Body of pancreas (tissue), 4 donors: Measurements from ENCODE around the gene CCDC146. TPM values are rescaled to one million over a fixed set of nuclear protein-coding genes. Genes with fewer than 3 reads are reported as not detected.
"Not testable (repeated sequence)": the region's sequence is repeated elsewhere in the genome, so short reads cannot be mapped to it uniquely, and the experiment has no call there.

Experiments used
- ATAC-seq: fragments of 150-250 bp; one replicate; pipeline ENCODE4 v1.9.1; 2016
- DNase-seq, 4 donors: peaks; one replicate each; pipeline ENCODE4 v3.0.0-alpha.2; 2019
- H3K27ac ChIP-seq, 4 donors: fragments of 200-600 bp; sonication (generic); 1 replicate in 3 of 4; 2 replicates in 1 of 4; pipeline versions ENCODE4 v1.5.1 to v1.6.1; 2016 to 2019; ENCODE audit warnings: mild to moderate bottlenecking in 1 of 4, mixed read lengths in 1 of 4, moderate library complexity in 1 of 4
- H3K27me3 ChIP-seq, 2 donors: fragments of 200-600 bp; sonication (generic); one replicate each; pipeline ENCODE4 v1.6.0; 2016; ENCODE audit warnings: mild to moderate bottlenecking in 1 of 2
- H3K36me3 ChIP-seq, 2 donors: fragments of 200-600 bp; sonication (generic); replicated peaks in 1 of 2; 2 replicates each; pipeline ENCODE4 v1.5.1; 2016; ENCODE audit warnings: low read depth in 2 of 2; ENCODE audit not compliant: insufficient read depth in 1 of 2
- H3K4me1 ChIP-seq: fragments of 200-600 bp; sonication (generic); one replicate; pipeline ENCODE4 v1.6.0; 2016
- H3K4me3 ChIP-seq, 2 donors: fragments of 200-600 bp; sonication (generic); 1 replicate in 1 of 2; 2 replicates in 1 of 2; pipeline ENCODE4 v1.5.1; 2016 to 2019
- H3K9me3 ChIP-seq, 3 donors: fragments of 200-600 bp; sonication (generic); 1 replicate in 2 of 3; 2 replicates in 1 of 3; pipeline ENCODE4 v1.5.1; 2016
- POLR2A ChIP-seq, 3 donors: fragments of 450-650 bp; IDR thresholded peaks; one replicate each; pipeline ENCODE4 v1.6.1; 2016; ENCODE audit warnings: antibody characterized with exemption in 3 of 3, mild to moderate bottlenecking in 2 of 3
- WGBS, 2 donors: methylation state at CpG; one replicate each; pipeline ENCODE4 v1.1.5; 2017; 5-methylcytosine and 5-hydroxymethylcytosine counted together
- intact Hi-C: fragments of 100-400 bp; cut with DNase I; formaldehyde crosslinking; loops from one replicate; pipeline ENCODE4 v1.15.1; 2023
- total RNA-seq, 2 donors: library from RNA; depleted of rRNA; stranded (reverse); fragments of >200 nt; gene quantifications; one replicate each; pipeline ENCODE4 v1.1.0, GENCODE V29; 2016

CCDC146 gene, protein sequence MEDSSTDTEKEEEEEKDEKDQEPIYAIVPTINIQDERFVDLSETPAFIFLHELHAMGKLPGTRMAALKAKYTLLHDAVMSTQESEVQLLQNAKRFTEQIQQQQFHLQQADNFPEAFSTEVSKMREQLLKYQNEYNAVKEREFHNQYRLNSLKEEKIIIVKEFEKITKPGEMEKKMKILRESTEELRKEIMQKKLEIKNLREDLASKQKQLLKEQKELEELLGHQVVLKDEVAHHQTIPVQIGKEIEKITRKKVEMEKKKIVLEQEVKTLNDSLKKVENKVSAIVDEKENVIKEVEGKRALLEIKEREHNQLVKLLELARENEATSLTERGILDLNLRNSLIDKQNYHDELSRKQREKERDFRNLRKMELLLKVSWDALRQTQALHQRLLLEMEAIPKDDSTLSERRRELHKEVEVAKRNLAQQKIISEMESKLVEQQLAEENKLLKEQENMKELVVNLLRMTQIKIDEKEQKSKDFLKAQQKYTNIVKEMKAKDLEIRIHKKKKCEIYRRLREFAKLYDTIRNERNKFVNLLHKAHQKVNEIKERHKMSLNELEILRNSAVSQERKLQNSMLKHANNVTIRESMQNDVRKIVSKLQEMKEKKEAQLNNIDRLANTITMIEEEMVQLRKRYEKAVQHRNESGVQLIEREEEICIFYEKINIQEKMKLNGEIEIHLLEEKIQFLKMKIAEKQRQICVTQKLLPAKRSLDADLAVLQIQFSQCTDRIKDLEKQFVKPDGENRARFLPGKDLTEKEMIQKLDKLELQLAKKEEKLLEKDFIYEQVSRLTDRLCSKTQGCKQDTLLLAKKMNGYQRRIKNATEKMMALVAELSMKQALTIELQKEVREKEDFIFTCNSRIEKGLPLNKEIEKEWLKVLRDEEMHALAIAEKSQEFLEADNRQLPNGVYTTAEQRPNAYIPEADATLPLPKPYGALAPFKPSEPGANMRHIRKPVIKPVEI
- 1 to 10 TPM; 3.3 to 7.5 TPM for total RNA-seq

DNA sequence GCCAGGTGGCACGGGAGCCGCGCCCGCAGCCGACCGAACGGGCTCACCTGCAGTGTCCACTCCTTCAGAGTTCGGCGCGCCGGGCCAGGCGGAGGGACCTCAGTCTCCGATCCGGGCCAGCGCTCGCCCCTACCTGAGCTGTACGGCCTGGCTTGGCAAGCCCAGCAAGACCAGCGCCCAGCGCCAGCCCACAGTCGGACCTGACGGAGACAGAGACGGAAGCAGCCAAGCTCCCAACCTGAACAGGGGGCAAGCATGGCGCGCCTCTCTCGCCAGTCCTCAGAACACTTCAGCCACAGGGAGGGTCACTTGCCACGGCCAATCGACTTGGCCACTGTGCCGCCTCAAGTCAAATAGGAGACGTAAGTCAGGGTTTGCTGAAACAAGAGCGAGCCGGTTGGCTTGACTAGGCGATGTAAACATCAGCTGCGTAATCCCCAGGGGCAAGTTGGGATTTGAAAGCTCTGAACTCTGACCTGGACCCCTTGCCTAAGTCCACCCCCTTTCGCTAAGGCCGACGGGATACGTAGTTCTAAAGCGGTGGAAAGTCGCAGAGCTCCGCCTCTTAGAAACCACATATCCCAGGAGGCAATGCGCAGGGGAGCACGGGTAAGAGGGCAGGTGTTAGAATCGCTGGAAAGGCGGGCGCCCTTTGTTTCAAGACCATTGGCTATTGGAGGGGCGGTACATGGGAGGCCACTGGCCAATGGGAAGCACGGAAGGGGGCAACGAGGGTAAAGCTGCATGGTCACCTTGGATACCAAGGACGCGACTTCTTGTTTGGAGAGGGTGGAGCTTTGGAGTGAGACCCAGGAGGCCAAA lies at the start of gene CCDC146:
Gene CCDC146, plus strand, starts transcription at position 756 of the 822 bp plus-strand sequence. CDS start 45,054 bp downstream, outside the sequence.
- peak within 1 kb of the TSS; percentile 56 to 91 (median 69) for H3K27ac ChIP-seq
- H3K27me3 ChIP-seq, H3K36me3 ChIP-seq, intact Hi-C loops, H3K9me3 ChIP-seq, H3K4me1 ChIP-seq: not testable (repeated sequence)
- TF ChIP-seq POLR2A (IDR thresholded peaks at IDR 0.05), result peak in 2 of 3 donors; percentile 61 to 79
- peak; percentile 98 for ATAC-seq
- peak; percentile 98 to 99 (median 98) for DNase-seq
- WGBS, 2 donors, result 0% methylated on average over 19 to 46 of the region's 50 CpGs
- H3K4me3 ChIP-seq, result peak within 1 kb of the TSS in 1 of 2 donors; percentile 38

DNA sequence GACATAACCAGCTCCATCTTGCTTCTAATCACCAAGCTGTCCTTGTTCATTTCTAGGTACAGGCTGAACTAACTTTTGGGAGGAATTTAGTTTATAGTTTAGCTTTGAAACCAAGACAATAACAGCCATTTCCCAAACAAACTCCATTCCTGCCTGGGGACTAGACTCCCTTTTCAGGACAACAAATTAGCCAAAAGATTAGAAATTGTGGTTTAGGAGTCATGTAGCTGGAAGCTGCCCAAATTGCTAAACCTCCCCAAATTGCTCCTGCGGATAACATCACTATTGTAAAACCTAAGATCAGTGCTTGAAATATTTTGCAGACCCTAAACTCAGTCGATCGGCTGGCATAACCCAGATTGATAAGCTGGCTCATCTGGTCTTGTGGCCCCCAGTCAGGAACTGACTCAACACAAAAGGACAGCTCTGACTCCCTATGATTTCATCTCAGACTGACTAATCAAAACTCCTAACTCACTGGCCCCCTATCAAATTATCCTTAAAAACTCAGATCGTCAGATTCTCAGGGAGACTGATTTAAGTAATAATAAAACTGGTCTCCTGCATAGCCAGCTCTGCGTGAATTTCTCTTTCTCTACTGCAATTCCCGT lies 47.5 kb upstream of the CCDC146 start:
- H3K36me3 ChIP-seq, DNase-seq, intact Hi-C loops, H3K4me3 ChIP-seq, ATAC-seq, H3K27ac ChIP-seq, H3K9me3 ChIP-seq, H3K4me1 ChIP-seq, H3K27me3 ChIP-seq: not testable (repeated sequence)
- WGBS, 2 donors, result 83% methylated on average over 1 of the region's 6 CpGs; no CpG with 5 or more reads in 1 of the 2 donors

DNA sequence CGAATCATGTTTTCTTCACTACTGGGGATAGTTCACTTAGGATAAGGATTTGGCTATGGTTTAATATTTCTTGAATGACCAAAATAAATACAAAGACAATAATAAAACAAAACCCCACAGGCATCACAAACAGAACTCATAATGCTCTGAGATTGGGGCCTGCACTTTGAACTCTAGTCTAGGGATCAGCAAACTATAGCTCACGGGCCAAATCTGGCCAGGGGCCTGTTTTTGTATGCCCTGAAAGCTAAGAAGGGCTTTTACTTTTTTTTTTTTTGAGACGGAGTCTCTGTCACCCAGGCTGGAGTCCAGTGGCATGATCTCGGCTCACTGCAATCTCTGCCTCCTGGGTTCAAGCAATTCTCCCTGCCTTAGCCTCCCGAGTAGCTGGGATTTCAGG lies 45.4 kb upstream of the CCDC146 start:
- H3K9me3 ChIP-seq, H3K36me3 ChIP-seq, intact Hi-C loops, H3K27ac ChIP-seq, ATAC-seq, DNase-seq, H3K4me3 ChIP-seq, H3K4me1 ChIP-seq, H3K27me3 ChIP-seq: not testable (repeated sequence)
- WGBS, 2 donors, result 97% methylated on average over 4 of the region's 5 CpGs; no CpG with 5 or more reads in 1 of the 2 donors

DNA sequence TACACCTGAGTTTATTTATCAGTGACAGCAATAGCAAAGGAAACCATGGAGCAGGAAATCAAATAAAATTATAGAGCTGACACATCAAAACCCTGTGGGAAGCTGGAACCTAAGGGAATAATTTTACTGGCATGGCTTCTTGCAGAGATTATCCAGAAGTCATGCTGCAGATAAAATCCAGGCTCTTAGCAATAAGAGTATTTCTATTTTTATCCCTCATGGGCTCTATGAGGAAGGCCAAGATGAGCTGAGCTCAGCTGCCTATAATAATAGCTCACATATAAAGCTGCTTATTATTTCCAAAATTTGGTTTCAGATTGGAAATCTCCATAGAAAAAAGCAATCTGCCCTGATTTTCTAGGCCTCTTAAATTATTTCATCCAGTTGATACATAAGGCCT lies 43.3 kb upstream of the CCDC146 start:
- intact Hi-C loops, H3K27ac ChIP-seq, H3K36me3 ChIP-seq, ATAC-seq, H3K9me3 ChIP-seq, DNase-seq, H3K4me1 ChIP-seq, H3K4me3 ChIP-seq, H3K27me3 ChIP-seq: not testable (repeated sequence)

DNA sequence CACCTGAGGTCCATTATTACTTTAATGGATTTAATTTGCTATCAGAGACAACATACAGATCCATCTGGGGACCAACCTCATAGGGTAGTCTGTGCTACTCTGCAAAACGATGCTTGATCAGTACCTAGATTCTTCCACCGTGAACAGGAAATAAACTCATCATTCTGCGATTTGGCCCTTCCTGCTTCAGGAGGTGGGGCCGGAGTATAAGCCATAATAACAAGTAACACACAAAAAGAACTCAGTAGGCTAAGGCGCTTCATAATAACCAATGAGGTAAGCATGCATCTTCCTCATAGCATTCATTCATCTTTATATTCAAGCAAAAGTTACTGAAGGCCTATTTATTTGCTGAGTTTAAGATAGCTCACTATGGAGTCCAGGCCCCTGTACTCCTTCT lies 42.8 kb upstream of the CCDC146 start:
- ATAC-seq, intact Hi-C loops, H3K27me3 ChIP-seq: not testable (repeated sequence)

DNA sequence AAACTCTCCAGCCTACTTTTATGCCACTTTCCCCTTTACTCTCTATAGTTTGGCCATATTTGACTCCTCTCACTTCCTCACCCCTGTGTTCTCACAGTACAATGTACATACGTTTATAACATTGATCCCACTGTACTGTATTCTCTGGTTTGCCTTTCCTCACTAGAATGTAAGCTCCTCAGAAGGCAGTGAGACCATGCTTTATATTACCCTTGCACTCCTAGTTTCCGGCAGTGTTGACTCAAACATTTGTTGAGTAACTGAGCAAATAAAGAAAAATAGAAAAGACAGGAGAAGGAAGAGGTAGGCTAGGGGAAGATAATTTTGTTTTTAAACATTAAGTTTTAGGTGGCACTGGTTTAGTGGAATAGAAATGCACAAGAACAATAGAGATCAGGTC lies 42.2 kb upstream of the CCDC146 start:
- intact Hi-C loops, H3K9me3 ChIP-seq, H3K4me1 ChIP-seq, H3K36me3 ChIP-seq, H3K4me3 ChIP-seq, H3K27me3 ChIP-seq, H3K27ac ChIP-seq, ATAC-seq, DNase-seq: not testable (repeated sequence)
- 20 to 36% methylated on average over 1 to 2 of the region's 2 CpGs for WGBS, 2 donors

More for the DNA sequence above, 42.8 kb upstream of the CCDC146 start:
- not testable (repeated sequence) for H3K27ac ChIP-seq, H3K4me3 ChIP-seq, H3K36me3 ChIP-seq, H3K9me3 ChIP-seq, DNase-seq, H3K4me1 ChIP-seq
- WGBS, 2 donors, result 87% methylated on average over 4 of the region's 5 CpGs; no CpG with 5 or more reads in 1 of the 2 donors

DNA sequence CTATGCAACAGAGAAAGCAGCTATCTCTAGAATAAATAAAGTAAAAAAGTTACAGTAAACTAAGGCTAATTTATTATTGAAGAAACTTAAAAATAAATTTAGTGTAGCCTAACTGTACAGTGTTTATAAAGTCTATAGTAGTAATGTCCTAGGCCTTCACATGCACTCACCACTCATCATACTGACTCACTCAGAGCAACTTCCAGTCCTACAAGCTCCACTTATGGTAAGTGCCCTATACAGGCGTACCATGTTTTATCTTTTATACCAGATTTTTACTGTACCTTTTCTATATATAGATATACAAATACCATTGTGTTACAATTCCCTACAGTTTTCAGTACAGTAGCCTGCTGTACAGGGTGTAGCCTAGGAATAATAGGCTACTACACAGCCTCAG lies 40.2 kb upstream of the CCDC146 start:
- DNase-seq, H3K27me3 ChIP-seq, H3K9me3 ChIP-seq, intact Hi-C loops, H3K4me1 ChIP-seq, ATAC-seq, H3K27ac ChIP-seq, H3K4me3 ChIP-seq, H3K36me3 ChIP-seq: not testable (repeated sequence)
- WGBS, 2 donors, result 95 to 100% methylated on average over 1 of the region's 1 CpG

DNA sequence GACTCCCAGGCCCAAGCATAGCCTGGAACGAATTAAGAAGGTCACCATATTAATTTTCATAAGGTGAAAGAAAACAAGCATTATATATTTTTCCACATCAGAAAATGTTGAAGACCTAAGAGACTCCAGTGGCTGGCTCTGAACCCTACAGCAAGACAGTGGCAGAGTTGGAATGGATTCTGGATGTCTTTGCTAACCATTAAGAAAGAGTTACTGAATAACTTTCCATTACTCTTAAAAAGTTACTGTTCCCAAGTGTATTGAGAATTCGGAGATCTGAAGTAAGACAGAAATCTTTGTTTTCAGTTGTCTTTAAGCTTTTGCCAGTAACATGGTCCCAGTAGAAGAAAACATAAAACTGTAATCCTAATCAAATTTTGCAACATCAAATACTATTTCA lies 30.1 kb upstream of the CCDC146 start:
- H3K9me3 ChIP-seq, H3K36me3 ChIP-seq, DNase-seq, H3K4me1 ChIP-seq, ATAC-seq, H3K27me3 ChIP-seq, H3K4me3 ChIP-seq, intact Hi-C loops, H3K27ac ChIP-seq: not testable (repeated sequence)
- 15 to 84% methylated on average over 2 of the region's 2 CpGs for WGBS, 2 donors

DNA sequence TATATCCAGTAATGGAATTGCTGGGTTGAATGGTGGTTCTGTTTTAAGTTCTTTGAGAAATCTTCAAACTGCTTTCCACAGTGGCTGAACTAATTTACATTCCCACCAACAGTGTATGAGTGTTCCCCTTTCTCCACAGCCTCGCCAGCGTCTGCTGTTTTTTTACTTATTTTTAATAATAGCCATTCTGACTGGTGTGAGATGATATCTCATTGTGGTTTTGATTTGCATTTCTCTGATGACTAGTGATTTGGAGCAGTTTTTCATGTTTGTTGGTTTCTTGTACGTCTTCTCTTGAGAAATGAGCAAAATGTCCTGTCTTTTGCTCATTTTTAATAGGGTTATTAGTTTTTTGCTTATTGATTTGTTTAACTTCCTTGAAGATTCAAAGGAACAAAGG lies 21.9 kb upstream of the CCDC146 start:
- ATAC-seq, H3K27me3 ChIP-seq, H3K9me3 ChIP-seq, H3K4me1 ChIP-seq, H3K4me3 ChIP-seq, intact Hi-C loops, H3K27ac ChIP-seq, H3K36me3 ChIP-seq, DNase-seq: not testable (repeated sequence)
- 100% methylated on average over 3 of the region's 3 CpGs for WGBS, 2 donors

DNA sequence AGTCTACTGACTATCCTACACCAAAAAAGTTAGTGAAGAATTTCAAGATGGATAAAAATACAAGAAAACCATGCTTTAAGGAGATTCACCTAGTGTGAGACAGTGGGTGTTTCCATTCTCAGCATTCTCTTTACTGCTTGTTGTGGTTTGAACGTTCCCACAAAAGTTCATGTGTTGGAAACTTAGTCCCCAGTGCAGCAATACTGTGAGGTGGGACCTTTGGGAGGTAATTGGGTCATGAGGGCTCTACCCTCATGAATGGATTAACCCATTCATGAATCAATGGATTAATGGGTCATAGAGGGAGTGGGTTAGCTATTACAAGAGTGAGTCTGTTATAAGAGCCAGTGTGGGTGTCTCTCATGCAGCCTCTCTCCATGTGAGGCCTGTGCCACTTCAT lies 21.2 kb upstream of the CCDC146 start:
- ATAC-seq, H3K36me3 ChIP-seq, intact Hi-C loops, DNase-seq, H3K4me1 ChIP-seq, H3K27ac ChIP-seq, H3K27me3 ChIP-seq, H3K4me3 ChIP-seq, H3K9me3 ChIP-seq: not testable (repeated sequence)
- WGBS, 2 donors, result 93 to 100% methylated on average over 1 of the region's 1 CpG
